OCI-LY3 (cell line): ENCODE results near the gene FBXO24.

ENCODE experiments used
- H2AFZ ChIP-seq: fragments of 200-600, 300-600 bp; shearing (Covaris generic); 2 replicates; pipeline ENCODE4 v1.6.0; 2014; ENCODE audit warnings: antibody characterized with exemption, low read depth, low read length
- H3K27ac ChIP-seq: fragments of 200-600, 300-600 bp; sonication (generic); 2 replicates; pipeline ENCODE4 v1.5.1; 2014; ENCODE audit warnings: mild to moderate bottlenecking, low read length, moderate library complexity, mixed read lengths
- H3K27me3 ChIP-seq: fragments of 200-600, 300-600 bp; sonication (generic); 2 replicates; pipeline ENCODE4 v1.6.1; 2014; ENCODE audit warnings: low read depth, low read length, mixed read lengths
- H3K36me3 ChIP-seq: fragments of 200-600, 300-600 bp; sonication (generic); replicated peaks from 2 replicates; pipeline ENCODE3; 2014; ENCODE audit warnings: low read depth, low read length, mixed read lengths
- H3K4me1 ChIP-seq: fragments of 300-600, 200-600 bp; sonication (generic); 2 replicates; pipeline ENCODE4 v1.6.1; 2014; ENCODE audit warnings: low read length, mixed read lengths
- H3K4me2 ChIP-seq: fragments of 200-600, 300-600 bp; sonication (generic); 2 replicates; pipeline ENCODE4 v1.6.1; 2014; ENCODE audit warnings: low read length, mixed read lengths
- H3K4me3 ChIP-seq: fragments of 300-600, 200-600 bp; sonication (generic); 2 replicates; pipeline ENCODE4 v1.5.1; 2014; ENCODE audit warnings: antibody characterized with exemption, mild to moderate bottlenecking, low read length, moderate library complexity
- H3K79me2 ChIP-seq: fragments of 300-600, 200-600 bp; shearing (Covaris generic); 2 replicates; pipeline ENCODE4 v1.6.1; 2014; ENCODE audit warnings: mild to moderate bottlenecking, low read length, mixed read lengths
- H3K9ac ChIP-seq: fragments of 300-600, 200-600 bp; shearing (Covaris generic); 2 replicates; pipeline ENCODE4 v1.6.0; 2014; ENCODE audit warnings: mild to moderate bottlenecking, low read length, moderate library complexity
- H3K9me3 ChIP-seq: fragments of 200-600, 300-600 bp; shearing (Covaris generic); 2 replicates; pipeline ENCODE4 v1.6.1; 2014; ENCODE audit warnings: low read length, mixed read lengths; ENCODE audit not compliant: insufficient read depth
- H4K20me1 ChIP-seq: fragments of 200-600, 300-600 bp; sonication (generic); 2 replicates; pipeline ENCODE4 v1.6.1; 2016; ENCODE audit warnings: low read length, mixed read lengths; ENCODE audit not compliant: insufficient read depth
- EZH2phosphoT487 ChIP-seq: fragments of 200-600 bp; shearing (Covaris generic); IDR thresholded peaks from 2 replicates; pipeline ENCODE4 v1.6.1; 2018; ENCODE audit warnings: antibody characterized with exemption, mixed run types, low read depth
- TF ChIP-seq, protein P1 (sequence below): fragments of 200-600, 300-600 bp; sonication (generic); IDR thresholded peaks from 2 replicates; pipeline ENCODE4 v1.5.1; 2014; ENCODE audit warnings: antibody characterized with exemption, low read length, low read depth

FBXO24 gene

DNA sequence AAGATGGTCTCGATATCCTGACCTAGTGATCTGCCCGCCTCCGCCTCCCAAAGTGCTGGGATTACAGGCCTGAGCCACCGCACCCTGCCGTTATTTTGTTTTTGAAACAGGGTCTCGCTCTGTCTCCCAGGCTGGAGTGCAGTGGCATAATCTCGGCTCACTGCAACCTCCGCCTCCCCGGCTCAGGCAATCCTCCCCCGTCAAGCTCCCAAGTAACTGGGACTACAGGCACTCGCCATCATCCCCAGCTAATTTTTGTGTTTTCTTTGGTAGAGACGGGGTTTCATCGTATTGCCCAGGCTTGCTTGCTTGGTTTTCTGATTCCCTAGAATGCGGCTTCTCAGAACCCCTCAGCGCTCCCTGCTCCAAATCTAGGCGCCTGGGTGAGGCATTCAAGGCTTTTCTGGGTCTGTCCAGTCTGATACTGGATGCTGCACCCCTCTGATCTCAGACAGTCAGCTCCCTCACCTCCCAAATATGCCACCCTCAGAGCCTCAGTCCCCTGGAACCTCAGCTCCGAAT, 53.9 kb downstream of the FBXO24 start:
- no peaks in the 10 kb centered on the region for H3K36me3 ChIP-seq
- no peaks in the 10 kb centered on the region for H3K79me2 ChIP-seq
- no peak overlapping the region for H2AFZ ChIP-seq
- no peaks in the 10 kb centered on the region for H3K9me3 ChIP-seq
- H3K9ac ChIP-seq = no peak overlapping the region
- H3K4me2 ChIP-seq = no peak overlapping the region
- no peaks in the 10 kb centered on the region for H4K20me1 ChIP-seq
- H3K27me3 ChIP-seq = peaks cover 4% of the 10 kb centered on the region; the same call in 1 of the 2 replicates
- H3K27ac ChIP-seq = no peak overlapping the region
- H3K4me3 ChIP-seq = no peak overlapping the region
- H3K4me1 ChIP-seq = peaks cover 10% of the 10 kb centered on the region
- TF ChIP-seq, protein P1, sequence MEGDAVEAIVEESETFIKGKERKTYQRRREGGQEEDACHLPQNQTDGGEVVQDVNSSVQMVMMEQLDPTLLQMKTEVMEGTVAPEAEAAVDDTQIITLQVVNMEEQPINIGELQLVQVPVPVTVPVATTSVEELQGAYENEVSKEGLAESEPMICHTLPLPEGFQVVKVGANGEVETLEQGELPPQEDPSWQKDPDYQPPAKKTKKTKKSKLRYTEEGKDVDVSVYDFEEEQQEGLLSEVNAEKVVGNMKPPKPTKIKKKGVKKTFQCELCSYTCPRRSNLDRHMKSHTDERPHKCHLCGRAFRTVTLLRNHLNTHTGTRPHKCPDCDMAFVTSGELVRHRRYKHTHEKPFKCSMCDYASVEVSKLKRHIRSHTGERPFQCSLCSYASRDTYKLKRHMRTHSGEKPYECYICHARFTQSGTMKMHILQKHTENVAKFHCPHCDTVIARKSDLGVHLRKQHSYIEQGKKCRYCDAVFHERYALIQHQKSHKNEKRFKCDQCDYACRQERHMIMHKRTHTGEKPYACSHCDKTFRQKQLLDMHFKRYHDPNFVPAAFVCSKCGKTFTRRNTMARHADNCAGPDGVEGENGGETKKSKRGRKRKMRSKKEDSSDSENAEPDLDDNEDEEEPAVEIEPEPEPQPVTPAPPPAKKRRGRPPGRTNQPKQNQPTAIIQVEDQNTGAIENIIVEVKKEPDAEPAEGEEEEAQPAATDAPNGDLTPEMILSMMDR = no peak
- no peak for TF ChIP-seq EZH2phosphoT487

DNA sequence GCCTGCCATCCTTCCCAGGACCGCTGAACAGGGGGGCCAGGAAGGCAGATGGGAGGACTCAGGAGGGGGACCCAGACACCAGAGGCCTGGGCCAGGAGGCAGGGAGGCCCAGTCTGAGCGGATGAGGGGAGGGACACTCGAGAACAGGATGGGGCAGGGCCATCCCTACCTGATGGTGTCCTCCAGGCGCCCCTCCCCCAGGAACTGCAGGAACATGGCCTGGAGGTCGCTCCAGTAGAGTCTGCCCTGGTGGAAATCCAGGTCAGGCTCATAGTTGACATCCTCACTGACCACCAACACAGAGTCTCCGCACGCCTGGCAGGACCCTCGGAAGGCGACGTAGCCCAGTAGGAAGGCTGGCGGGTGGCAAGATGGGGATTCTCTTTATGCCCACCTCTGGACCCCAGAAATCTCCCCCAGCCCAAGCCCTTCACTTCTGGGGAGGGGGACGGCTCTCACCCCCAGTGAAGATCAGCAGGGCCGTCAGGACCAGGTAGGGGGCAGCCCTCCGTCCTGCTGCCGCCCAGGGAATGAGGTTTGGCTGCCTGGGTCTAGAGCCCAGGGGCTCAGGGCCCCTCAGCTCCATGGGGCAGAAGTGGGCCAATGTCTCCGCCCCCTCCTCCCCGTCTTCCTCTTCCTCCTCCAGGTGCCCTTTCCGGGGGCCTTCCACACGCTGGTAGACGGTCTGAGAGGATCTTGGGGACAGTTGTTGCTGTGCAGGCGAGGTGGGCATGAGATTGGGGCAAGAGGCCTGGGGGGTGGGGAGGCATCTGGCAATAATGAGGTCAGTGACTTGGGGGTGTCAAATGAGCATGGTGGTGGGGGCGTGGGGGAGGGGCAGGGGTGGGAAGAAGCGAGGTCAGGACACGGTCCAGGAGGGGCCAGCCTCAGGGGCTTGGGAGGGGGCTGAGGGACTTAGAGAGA, 54.7 kb downstream of the FBXO24 start:
- H3K27me3 ChIP-seq = peaks cover 5% of the 10 kb centered on the region; the same call in 1 of the 2 replicates
- H3K9ac ChIP-seq = no peak overlapping the region
- H3K36me3 ChIP-seq = no peaks in the 10 kb centered on the region
- no peak for TF ChIP-seq EZH2phosphoT487
- TF ChIP-seq, protein P1 = no peak
- H2AFZ ChIP-seq = no peak overlapping the region
- no peak overlapping the region for H3K27ac ChIP-seq
- peaks cover 10% of the 10 kb centered on the region for H3K4me1 ChIP-seq
- H3K4me3 ChIP-seq = no peak overlapping the region
- no peaks in the 10 kb centered on the region for H4K20me1 ChIP-seq
- no peaks in the 10 kb centered on the region for H3K79me2 ChIP-seq
- no peak overlapping the region for H3K4me2 ChIP-seq
- no peaks in the 10 kb centered on the region for H3K9me3 ChIP-seq

DNA sequence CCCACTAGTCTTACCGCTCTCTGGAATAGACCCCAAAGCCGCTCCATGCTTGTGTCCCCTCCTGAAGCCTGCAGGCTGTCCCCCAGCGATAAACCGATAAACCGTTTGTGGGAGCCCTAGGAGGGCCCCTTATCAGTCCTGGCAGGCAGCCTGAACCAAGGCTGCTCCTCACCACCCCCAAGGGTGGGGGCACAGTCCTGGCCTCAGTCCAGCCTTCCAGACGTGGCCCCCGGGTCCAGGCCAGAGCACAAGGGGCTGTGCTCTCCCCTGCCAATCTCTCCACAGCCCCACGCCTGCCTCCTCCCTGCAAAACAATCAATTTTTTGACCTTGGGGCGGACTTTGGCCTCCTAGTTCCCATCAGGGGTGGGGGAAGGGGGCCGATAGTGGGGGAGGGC, 55.3 kb downstream of the FBXO24 start, which contains the start of gene TFR2:
TSS of gene TFR2 (minus strand) at position 90 of the 397 bp plus-strand sequence. CDS start at position 47, 43 bp downstream.
- Histone ChIP-seq H3K79me2 (no peaks in the 10 kb centered on the region), H3K9me3 (no peaks in the 10 kb centered on the region), H3K36me3 (no peaks in the 10 kb centered on the region), H3K27me3 (peaks cover 10% of the 10 kb centered on the region; the same call in 1 of the 2 replicates), H3K4me2 (peak within 1 kb of the TSS; percentile 73), H3K27ac (no peak within 1 kb of the TSS), H3K4me3 (peak within 1 kb of the TSS; percentile 68), H2AFZ (no peak within 1 kb of the TSS), H3K4me1 (peaks cover 10% of the 10 kb centered on the region), H4K20me1 (no peaks in the 10 kb centered on the region), H3K9ac (no peak within 1 kb of the TSS)
- TF ChIP-seq, protein P1 = no peak
- TF ChIP-seq EZH2phosphoT487 = no peak

DNA sequence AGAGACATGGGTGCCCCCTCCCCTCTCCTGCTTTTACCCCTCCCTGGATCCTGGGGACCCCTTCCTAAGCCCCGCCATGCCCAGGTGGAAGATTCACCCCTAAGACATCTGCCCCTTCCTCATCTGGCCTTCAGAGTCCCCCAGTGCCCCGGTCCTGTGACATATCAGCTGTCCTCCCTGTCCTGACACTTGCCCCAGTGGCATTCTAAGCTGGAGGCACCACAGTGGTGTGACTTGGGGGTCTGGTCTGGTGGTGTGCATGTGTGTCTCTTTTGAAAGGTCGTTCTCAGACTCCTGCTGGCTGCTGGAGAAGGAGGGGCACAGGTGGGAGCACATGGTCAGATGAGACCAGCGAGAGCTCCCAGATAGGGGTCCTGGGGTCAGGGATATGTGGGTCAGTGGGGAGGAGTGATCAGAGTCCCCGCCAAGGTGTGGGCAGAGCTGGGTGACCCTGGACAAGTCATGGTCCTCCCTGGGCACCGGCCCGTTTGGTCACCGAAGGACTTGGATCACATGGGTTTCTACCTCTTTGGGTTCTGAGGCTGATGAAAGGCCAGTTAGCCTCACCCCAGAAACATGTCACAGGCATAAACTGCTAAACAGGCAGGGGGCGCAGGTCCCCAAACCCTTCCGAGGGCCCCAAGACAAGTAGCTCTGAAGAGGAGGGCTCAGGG, 55.9 kb downstream of the FBXO24 start:
- peak overlapping the region; percentile 68 for H3K4me3 ChIP-seq
- no peak overlapping the region for H3K9ac ChIP-seq
- H4K20me1 ChIP-seq = no peaks in the 10 kb centered on the region
- peaks cover 10% of the 10 kb centered on the region; the same call in 1 of the 2 replicates for H3K27me3 ChIP-seq
- no peaks in the 10 kb centered on the region for H3K9me3 ChIP-seq
- TF ChIP-seq EZH2phosphoT487 = no peak
- TF ChIP-seq, protein P1 = 0 out of 2 replicates have a peak, but pooled peaks have one; percentile 10
- H2AFZ ChIP-seq = no peak overlapping the region
- no peaks in the 10 kb centered on the region for H3K36me3 ChIP-seq
- peak overlapping the region; percentile 73 for H3K4me2 ChIP-seq
- peaks cover 10% of the 10 kb centered on the region for H3K4me1 ChIP-seq
- H3K27ac ChIP-seq = no peak overlapping the region
- H3K79me2 ChIP-seq = no peaks in the 10 kb centered on the region
